H9 (cell line): ENCODE measurements around the gene IMPA2. TPM values are rescaled to one million over a fixed set of nuclear protein-coding genes. Genes with fewer than 3 reads are reported as not detected.

Source experiments
- DNase-seq: peaks from one replicate; pipeline ENCODE4 v3.0.0-alpha.2; 2017
- H2AFZ ChIP-seq: one replicate; pipeline ENCODE4 v1.6.1; 2013; ENCODE audit warnings: mild to moderate bottlenecking, low read length, control low read depth, moderate library complexity
- H2AK5ac ChIP-seq: 2 replicates; pipeline ENCODE4 v1.6.1; 2013; ENCODE audit warnings: low read length, control low read depth, mixed read lengths; ENCODE audit not compliant: insufficient read length
- H2BK120ac ChIP-seq: one replicate; pipeline ENCODE4 v1.6.1; 2013; ENCODE audit warnings: low read depth, mild to moderate bottlenecking, low read length, control low read depth, inconsistent platforms; ENCODE audit not compliant: poor library complexity, severe bottlenecking
- H2BK12ac ChIP-seq: 2 replicates; pipeline ENCODE4 v1.6.1; 2013; ENCODE audit warnings: low read length, control low read depth, mixed read lengths, low read depth; ENCODE audit not compliant: insufficient read length
- H2BK15ac ChIP-seq: 2 replicates; pipeline ENCODE4 v1.6.1; 2013; ENCODE audit warnings: low read depth, low read length, control low read depth
- H2BK20ac ChIP-seq: one replicate; pipeline ENCODE4 v1.6.1; 2013; ENCODE audit warnings: low read depth, mild to moderate bottlenecking, low read length, control low read depth, inconsistent platforms; ENCODE audit not compliant: poor library complexity, severe bottlenecking
- H2BK5ac ChIP-seq: 2 replicates; pipeline ENCODE4 v1.6.1; 2013; ENCODE audit warnings: low read length, control low read depth, mixed read lengths; ENCODE audit not compliant: insufficient read length
- H3K14ac ChIP-seq: 2 replicates; pipeline ENCODE4 v1.6.1; 2013; ENCODE audit warnings: low read length, control low read depth; ENCODE audit not compliant: insufficient read depth
- H3K18ac ChIP-seq: 2 replicates; pipeline ENCODE4 v1.6.1; 2013; ENCODE audit warnings: low read depth, mild to moderate bottlenecking, mixed read lengths, low read length, control low read depth; ENCODE audit not compliant: insufficient read length
- H3K23ac ChIP-seq: 2 replicates; pipeline ENCODE4 v1.6.1; 2013; ENCODE audit warnings: low read length, control low read depth, mixed read lengths, low read depth; ENCODE audit not compliant: insufficient read length
- H3K23me2 ChIP-seq: 2 replicates; pipeline ENCODE4 v1.6.1; 2013; ENCODE audit warnings: low read depth, mild to moderate bottlenecking, mixed read lengths, low read length, control low read depth; ENCODE audit not compliant: insufficient read length, poor library complexity, severe bottlenecking
- H3K27ac ChIP-seq: 2 replicates; pipeline ENCODE4 v1.5.1; 2013; ENCODE audit warnings: low read length, control low read depth, mixed read lengths, low read depth; ENCODE audit not compliant: insufficient read length
- H3K27me3 ChIP-seq: 2 replicates; pipeline ENCODE4 v1.6.1; 2013; ENCODE audit warnings: low read length, control low read depth, inconsistent platforms; ENCODE audit not compliant: insufficient read depth
- H3K4ac ChIP-seq: 2 replicates; pipeline ENCODE4 v1.6.1; 2013; ENCODE audit warnings: low read depth, mild to moderate bottlenecking, control low read depth, inconsistent platforms, low read length, moderate library complexity
- H3K4me1 ChIP-seq: 2 replicates; pipeline ENCODE4 v1.6.1; 2013; ENCODE audit warnings: low read length, control low read depth, inconsistent platforms; ENCODE audit not compliant: insufficient read depth
- H3K4me2 ChIP-seq: 2 replicates; pipeline ENCODE4 v1.6.1; 2013; ENCODE audit warnings: low read length, control low read depth, mixed read lengths; ENCODE audit not compliant: insufficient read length, insufficient read depth
- H3K56ac ChIP-seq: 2 replicates; pipeline ENCODE4 v1.6.1; 2013; ENCODE audit warnings: low read depth, mild to moderate bottlenecking, mixed read lengths, low read length, control low read depth; ENCODE audit not compliant: insufficient read length
- H3K79me1 ChIP-seq: 2 replicates; pipeline ENCODE4 v1.6.1; 2013; ENCODE audit warnings: low read depth, mild to moderate bottlenecking, moderate library complexity, low read length, control low read depth, inconsistent platforms; ENCODE audit not compliant: insufficient read depth, poor library complexity, severe bottlenecking
- H3K79me2 ChIP-seq: 2 replicates; pipeline ENCODE4 v1.6.1; 2013; ENCODE audit warnings: low read length, control low read depth, inconsistent platforms; ENCODE audit not compliant: insufficient read depth
- H3K9ac ChIP-seq: 2 replicates; pipeline ENCODE4 v1.6.1; 2013; ENCODE audit warnings: low read length, control low read depth, mixed read lengths; ENCODE audit not compliant: insufficient read length; ENCODE audit errors: extremely low read depth
- H3K9me3 ChIP-seq: one replicate; pipeline ENCODE4 v1.6.1; 2013; ENCODE audit warnings: low read depth, low read length, inconsistent platforms; ENCODE audit not compliant: control insufficient read depth
- H3T11ph ChIP-seq: one replicate; pipeline ENCODE4 v1.6.1; 2013; ENCODE audit warnings: mild to moderate bottlenecking, low read length, control low read depth, inconsistent platforms
- H4K20me1 ChIP-seq: one replicate; pipeline ENCODE4 v1.6.1; 2013; ENCODE audit not compliant: control insufficient read depth, insufficient read length, insufficient read depth
- H4K5ac ChIP-seq: 2 replicates; pipeline ENCODE4 v1.6.1; 2013; ENCODE audit warnings: low read depth, mild to moderate bottlenecking, mixed read lengths, low read length, control low read depth; ENCODE audit not compliant: insufficient read length
- H4K8ac ChIP-seq: replicated peaks from 2 replicates; pipeline ENCODE4 v1.6.1; 2013; ENCODE audit warnings: low read length, control low read depth, mixed read lengths, low read depth; ENCODE audit not compliant: insufficient read length
- H4K91ac ChIP-seq: 2 replicates; pipeline ENCODE4 v1.6.1; 2013; ENCODE audit warnings: low read depth, mild to moderate bottlenecking, moderate library complexity, mixed read lengths, low read length, control low read depth; ENCODE audit not compliant: insufficient read length
- H3K27ac Mint-ChIP-seq, 3 experiments: 2 replicates in 2 of 3; 3 replicates in 1 of 3; pipeline ENCODE4 v1.8.0; 2020 to 2021; ENCODE audit warnings: mixed read lengths in 3 of 3, mild to moderate bottlenecking in 1 of 3, moderate library complexity in 1 of 3
- H3K27me3 Mint-ChIP-seq: 2 replicates; pipeline ENCODE4 v1.8.0; 2021; ENCODE audit warnings: low read depth, mild to moderate bottlenecking, moderate library complexity, mixed read lengths
- H3K36me3 Mint-ChIP-seq, 3 experiments: 2 replicates in 2 of 3; 3 replicates in 1 of 3; pipeline ENCODE4 v1.8.0; 2020 to 2021; ENCODE audit warnings: low read depth in 3 of 3, mixed read lengths in 3 of 3; ENCODE audit not compliant: insufficient read depth in 1 of 3
- H3K4me1 Mint-ChIP-seq, 2 experiments: 2 replicates each; pipeline ENCODE4 v1.8.0; 2020; ENCODE audit warnings: mixed read lengths in 2 of 2
- H3K4me3 Mint-ChIP-seq, 2 experiments: 2 replicates in 1 of 2; 3 replicates in 1 of 2; pipeline ENCODE4 v1.8.0; 2020 to 2021; ENCODE audit warnings: mild to moderate bottlenecking in 2 of 2, mixed read lengths in 2 of 2, moderate library complexity in 1 of 2
- H3K9me3 Mint-ChIP-seq, 2 experiments: 2 replicates in 1 of 2; 3 replicates in 1 of 2; pipeline ENCODE4 v1.8.0; 2020; ENCODE audit warnings: mild to moderate bottlenecking in 2 of 2, mixed read lengths in 2 of 2, moderate library complexity in 1 of 2
- WGBS: extraction: QIAGEN DNeasy Blood & Tissue Kit; methylation state at CpG from one replicate; pipeline ENCODE4 v1.1.7; 2013; ENCODE audit warnings: missing lambda C conversion rate, low lambda C conversion rate, mixed read lengths; ENCODE audit not compliant: insufficient read length; ENCODE audit errors: extremely low coverage; 5-methylcytosine and 5-hydroxymethylcytosine counted together
- total RNA-seq: library from RNA; stranded (reverse); gene quantifications from 2 replicates; pipeline ENCODE4 v1.2.1, GENCODE V29; 2021
- TF ChIP-seq, protein P1 (sequence below): fragments of 200-600 bp; sonication (generic); conservative IDR thresholded peaks from 3 replicates; pipeline ENCODE4 v1.8.0; 2021; ENCODE audit warnings: antibody characterized with exemption, mild to moderate bottlenecking

Gene IMPA2
- total RNA-seq, 1 experiment from 2014 or later, result 73.8 TPM

DNA sequence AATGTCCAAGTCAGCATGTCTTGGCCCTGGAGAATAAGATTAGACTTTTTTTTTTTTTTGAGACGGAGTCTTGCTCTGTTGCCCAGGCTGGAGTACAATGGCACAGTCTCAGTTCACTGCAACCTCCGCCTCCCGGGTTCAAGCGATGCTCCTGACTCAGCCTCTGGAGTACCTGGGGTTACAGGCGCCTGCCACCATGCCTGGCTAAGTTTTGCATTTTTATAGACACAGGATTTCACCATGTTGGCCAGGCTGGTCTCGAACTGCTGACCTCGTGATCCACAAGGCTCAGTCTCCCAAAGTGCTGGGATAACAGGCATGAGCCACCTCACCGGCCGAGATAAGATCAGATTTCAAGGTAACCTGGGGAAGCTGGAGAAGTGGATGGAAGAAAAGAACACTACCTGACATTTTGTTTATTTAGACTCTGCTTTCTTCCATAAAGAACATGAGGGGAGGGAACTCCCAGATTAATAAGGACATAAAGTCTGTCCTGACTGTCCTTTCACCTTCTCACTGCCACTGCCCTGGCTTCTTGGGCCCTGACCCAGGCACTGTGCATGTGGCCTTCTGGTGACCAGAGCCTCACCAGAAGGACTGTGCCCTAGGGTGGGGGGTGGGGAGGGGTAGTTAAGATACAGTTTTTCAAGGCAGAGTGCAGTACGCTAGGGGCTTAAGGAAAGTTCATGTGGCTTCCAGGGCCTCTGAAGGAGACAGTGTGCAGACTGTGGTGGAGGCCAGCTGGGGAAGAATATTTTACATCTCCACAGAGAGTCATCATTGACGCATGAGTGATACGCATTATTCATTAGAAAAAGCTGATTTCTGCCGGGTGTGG, 4.8 kb upstream of the IMPA2 start:
- peaks cover 4% of the 10 kb centered on the region for H3K23me2 ChIP-seq
- H3K27ac Mint-ChIP-seq, result peak overlapping the region in 1 of 3 experiments; percentile 83; a peak in 1 of 7 replicates
- H2BK15ac ChIP-seq, result no peak overlapping the region
- H3K27me3 ChIP-seq, result no peaks in the 10 kb centered on the region
- no peak overlapping the region for H3K18ac ChIP-seq
- no peak overlapping the region for H2BK5ac ChIP-seq
- H3K9me3 ChIP-seq, result no peaks in the 10 kb centered on the region
- H2BK12ac ChIP-seq, result no peak overlapping the region
- H3K14ac ChIP-seq, result no peak overlapping the region
- no peak overlapping the region for H3K56ac ChIP-seq
- H4K91ac ChIP-seq, result no peak overlapping the region
- H3K9ac ChIP-seq, result no peak overlapping the region
- H2BK120ac ChIP-seq, result no peak overlapping the region
- no peak overlapping the region for H3K27ac ChIP-seq
- H3K4ac ChIP-seq, result no peak overlapping the region
- H3K4me3 Mint-ChIP-seq, result no peak overlapping the region
- no peak overlapping the region for H2AK5ac ChIP-seq
- no peaks in the 10 kb centered on the region for H3K79me2 ChIP-seq
- H3K36me3 Mint-ChIP-seq, result no peaks in the 10 kb centered on the region
- H3K27me3 Mint-ChIP-seq, result peaks cover 2% of the 10 kb centered on the region; the same call in 1 of the 2 replicates
- no peak overlapping the region for H4K5ac ChIP-seq
- no CpG with 5 or more reads among the region's 13 CpGs for WGBS
- H4K20me1 ChIP-seq, result no peaks in the 10 kb centered on the region
- H3K4me2 ChIP-seq, result no peak overlapping the region
- no peak overlapping the region for H4K8ac ChIP-seq
- no peak overlapping the region for H3T11ph ChIP-seq
- H3K9me3 Mint-ChIP-seq, result no peaks in the 10 kb centered on the region
- H3K4me1 Mint-ChIP-seq, result peaks cover 11 to 20% of the 10 kb centered on the region in 2 experiments
- TF ChIP-seq, protein P1, sequence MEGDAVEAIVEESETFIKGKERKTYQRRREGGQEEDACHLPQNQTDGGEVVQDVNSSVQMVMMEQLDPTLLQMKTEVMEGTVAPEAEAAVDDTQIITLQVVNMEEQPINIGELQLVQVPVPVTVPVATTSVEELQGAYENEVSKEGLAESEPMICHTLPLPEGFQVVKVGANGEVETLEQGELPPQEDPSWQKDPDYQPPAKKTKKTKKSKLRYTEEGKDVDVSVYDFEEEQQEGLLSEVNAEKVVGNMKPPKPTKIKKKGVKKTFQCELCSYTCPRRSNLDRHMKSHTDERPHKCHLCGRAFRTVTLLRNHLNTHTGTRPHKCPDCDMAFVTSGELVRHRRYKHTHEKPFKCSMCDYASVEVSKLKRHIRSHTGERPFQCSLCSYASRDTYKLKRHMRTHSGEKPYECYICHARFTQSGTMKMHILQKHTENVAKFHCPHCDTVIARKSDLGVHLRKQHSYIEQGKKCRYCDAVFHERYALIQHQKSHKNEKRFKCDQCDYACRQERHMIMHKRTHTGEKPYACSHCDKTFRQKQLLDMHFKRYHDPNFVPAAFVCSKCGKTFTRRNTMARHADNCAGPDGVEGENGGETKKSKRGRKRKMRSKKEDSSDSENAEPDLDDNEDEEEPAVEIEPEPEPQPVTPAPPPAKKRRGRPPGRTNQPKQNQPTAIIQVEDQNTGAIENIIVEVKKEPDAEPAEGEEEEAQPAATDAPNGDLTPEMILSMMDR, result no peak
- no peak overlapping the region for H2BK20ac ChIP-seq
- no peaks in the 10 kb centered on the region for H3K79me1 ChIP-seq
- DNase-seq, result no peak
- no peak overlapping the region for H3K23ac ChIP-seq
- H2AFZ ChIP-seq, result no peak overlapping the region
- H3K4me1 ChIP-seq, result peaks cover 2% of the 10 kb centered on the region; the same call in 1 of the 2 replicates
